Measurements from ENCODE around the gene GRIK4.
"Not testable (repeated sequence)": the region's sequence is repeated elsewhere in the genome, so short reads cannot be mapped to it uniquely, and the experiment has no call there.

Gene GRIK4

GRCh38 chr11:120511116-120511819, at the start of gene GRIK4:
Gene GRIK4 (plus strand): TSS chr11:120511748. CDS start chr11:120660319, 148,571 bp downstream.
- DNase-seq (ENCODE audit: low read depth) = peak; percentile 34

- DNase-seq (ENCODE audit: low read depth) = no peak
Observed at GRCh38 chr11:120462825-120463224, 48.7 kb upstream of the GRIK4 start.

- no peak for DNase-seq (ENCODE audit: low read depth)
Observed at GRCh38 chr11:120465921-120466534, 45.5 kb upstream of the GRIK4 start.

- DNase-seq (ENCODE audit: low read depth) = no peak
Observed at GRCh38 chr11:120467627-120468026, 43.9 kb upstream of the GRIK4 start.

- DNase-seq (ENCODE audit: low read depth) = peak; percentile 28
Observed at GRCh38 chr11:120471131-120471530, 40.4 kb upstream of the GRIK4 start.

GRCh38 chr11:120471994-120472393, 39.6 kb upstream of the GRIK4 start:
- DNase-seq (ENCODE audit: low read depth) = no peak

- no peak for DNase-seq (ENCODE audit: low read depth)
Observed at GRCh38 chr11:120473503-120473902, 38.0 kb upstream of the GRIK4 start.

- DNase-seq (ENCODE audit: low read depth) = no peak
Observed at GRCh38 chr11:120482149-120482548, 29.4 kb upstream of the GRIK4 start.

GRCh38 chr11:120484722-120485121, 26.8 kb upstream of the GRIK4 start:
- no peak for DNase-seq (ENCODE audit: low read depth)

GRCh38 chr11:120486138-120486537, 25.4 kb upstream of the GRIK4 start:
- no peak for DNase-seq (ENCODE audit: low read depth)

- no peak for DNase-seq (ENCODE audit: low read depth)
Observed at GRCh38 chr11:120489799-120490198, 21.7 kb upstream of the GRIK4 start.

GRCh38 chr11:120492486-120492885, 19.1 kb upstream of the GRIK4 start:
- no peak for DNase-seq (ENCODE audit: low read depth)

- DNase-seq (ENCODE audit: low read depth) = no peak
Observed at GRCh38 chr11:120494595-120494994, 17.0 kb upstream of the GRIK4 start.

- no peak for DNase-seq (ENCODE audit: low read depth)
Observed at GRCh38 chr11:120499088-120499487, 12.5 kb upstream of the GRIK4 start.

- no peak for DNase-seq (ENCODE audit: low read depth)
Observed at GRCh38 chr11:120499859-120500258, 11.7 kb upstream of the GRIK4 start.

GRCh38 chr11:120500414-120501071, 11.0 kb upstream of the GRIK4 start:
- DNase-seq (ENCODE audit: low read depth) = no peak

- DNase-seq (ENCODE audit: low read depth) = no peak
Observed at GRCh38 chr11:120501440-120501839, 10.1 kb upstream of the GRIK4 start.

GRCh38 chr11:120501976-120502755, 9.4 kb upstream of the GRIK4 start:
- DNase-seq (ENCODE audit: low read depth) = no peak

GRCh38 chr11:120503529-120503928, 8.0 kb upstream of the GRIK4 start:
- not testable (repeated sequence) for DNase-seq (ENCODE audit: low read depth)

GRCh38 chr11:120505801-120506425, 5.6 kb upstream of the GRIK4 start:
- no peak for DNase-seq (ENCODE audit: low read depth)

- DNase-seq (ENCODE audit: low read depth) = no peak
Observed at GRCh38 chr11:120509346-120510053, 2.0 kb upstream of the GRIK4 start.
